Measurements from ENCODE around the gene BTF3L4.
"Not testable (repeated sequence)": the region's sequence is repeated elsewhere in the genome, so short reads cannot be mapped to it uniquely, and the experiment has no call there.

Gene BTF3L4

GRCh38 chr1:52056163-52056936, at the start of gene BTF3L4:
Gene BTF3L4 (plus strand): TSS chr1:52056295. CDS start chr1:52059848, 3,553 bp downstream.
- DNase-seq (ENCODE audit: low read depth): peak; percentile 91

GRCh38 chr1:52007215-52008002, 48.7 kb upstream of the BTF3L4 start:
- no peak for DNase-seq (ENCODE audit: low read depth)

GRCh38 chr1:52008071-52008809, 47.9 kb upstream of the BTF3L4 start:
- DNase-seq (ENCODE audit: low read depth): no peak

- DNase-seq (ENCODE audit: low read depth): no peak
These were observed 34.0 kb upstream of the BTF3L4 start for GRCh38 chr1:52022133-52022532.

- no peak for DNase-seq (ENCODE audit: low read depth)
These were observed 29.8 kb upstream of the BTF3L4 start for GRCh38 chr1:52026278-52026677.

DNA sequence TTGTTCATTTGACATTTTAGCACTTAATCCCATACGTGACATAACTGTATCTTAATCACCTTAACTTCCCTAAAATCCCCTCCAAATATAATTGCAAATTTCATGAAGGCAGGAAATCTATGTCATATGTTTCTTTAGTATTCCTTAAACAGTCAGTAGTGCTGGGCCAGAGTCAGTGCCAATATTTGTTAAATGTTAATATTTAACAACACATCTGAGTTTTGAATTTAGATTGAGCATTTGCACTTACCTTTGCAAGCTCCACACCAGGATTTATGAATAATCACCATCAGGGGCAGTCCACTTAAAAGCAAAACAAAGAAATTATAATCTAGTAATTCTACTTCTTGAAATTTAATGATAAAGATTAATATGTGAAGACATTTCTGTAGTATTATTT, 27.8 kb upstream of the BTF3L4 start:
- no peak for DNase-seq (ENCODE audit: low read depth)

DNA sequence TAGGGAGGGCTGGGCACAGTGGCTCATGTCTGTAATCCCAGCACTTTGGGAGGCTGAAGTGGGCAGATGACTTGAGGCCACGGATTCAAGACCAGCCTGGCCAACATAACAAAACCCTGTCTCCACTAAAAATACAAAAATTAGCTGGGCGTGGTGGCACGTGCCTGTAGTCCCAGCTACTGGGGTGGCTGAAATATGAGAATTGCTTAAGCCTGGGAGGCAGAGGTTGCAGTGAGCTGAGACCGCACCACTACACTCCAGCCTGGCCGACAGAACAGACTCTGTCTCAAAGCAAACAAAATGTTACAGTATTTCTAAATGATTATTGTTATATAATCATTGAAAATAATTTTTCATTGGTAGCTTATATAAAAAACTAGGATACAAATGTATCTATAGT, 27.3 kb upstream of the BTF3L4 start:
- DNase-seq (ENCODE audit: low read depth): not testable (repeated sequence)

GRCh38 chr1:52032124-52032784, 23.8 kb upstream of the BTF3L4 start:
- DNase-seq (ENCODE audit: low read depth): no peak

- peak; percentile 47 for DNase-seq (ENCODE audit: low read depth)
These were observed 23.3 kb upstream of the BTF3L4 start for GRCh38 chr1:52032785-52033131.

GRCh38 chr1:52033190-52034049, 22.7 kb upstream of the BTF3L4 start, which contains the start of gene KTI12:
Gene KTI12 (minus strand): TSS chr1:52033810. CDS start chr1:52033761, 49 bp downstream.
- peak; percentile 93 for DNase-seq (ENCODE audit: low read depth)

GRCh38 chr1:52034050-52034384, 22.1 kb upstream of the BTF3L4 start:
- DNase-seq (ENCODE audit: low read depth): no peak

- DNase-seq (ENCODE audit: low read depth): peak; percentile 88
These were observed 18.7 kb upstream of the BTF3L4 start for GRCh38 chr1:52037402-52037814.

DNA sequence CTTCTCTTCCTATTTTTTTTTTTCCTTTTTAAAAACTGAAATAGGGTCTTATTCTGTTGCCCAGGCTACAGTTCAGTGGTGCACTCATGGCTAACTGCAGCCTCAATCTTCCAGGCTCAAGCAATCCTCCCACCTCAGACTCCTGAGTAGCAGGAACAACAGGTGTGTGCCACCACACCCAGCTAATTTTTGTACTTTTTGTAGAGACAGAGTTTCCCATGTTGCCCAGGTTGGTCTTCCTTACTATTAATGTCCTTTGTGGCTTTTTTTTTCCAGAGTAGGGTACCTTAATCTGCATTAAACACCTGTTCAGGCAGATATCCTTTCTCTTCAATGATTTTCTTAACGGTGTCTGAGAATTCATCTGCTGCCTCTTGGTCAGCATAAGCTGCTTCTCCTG, 18.2 kb upstream of the BTF3L4 start:
- no peak for DNase-seq (ENCODE audit: low read depth)

DNA sequence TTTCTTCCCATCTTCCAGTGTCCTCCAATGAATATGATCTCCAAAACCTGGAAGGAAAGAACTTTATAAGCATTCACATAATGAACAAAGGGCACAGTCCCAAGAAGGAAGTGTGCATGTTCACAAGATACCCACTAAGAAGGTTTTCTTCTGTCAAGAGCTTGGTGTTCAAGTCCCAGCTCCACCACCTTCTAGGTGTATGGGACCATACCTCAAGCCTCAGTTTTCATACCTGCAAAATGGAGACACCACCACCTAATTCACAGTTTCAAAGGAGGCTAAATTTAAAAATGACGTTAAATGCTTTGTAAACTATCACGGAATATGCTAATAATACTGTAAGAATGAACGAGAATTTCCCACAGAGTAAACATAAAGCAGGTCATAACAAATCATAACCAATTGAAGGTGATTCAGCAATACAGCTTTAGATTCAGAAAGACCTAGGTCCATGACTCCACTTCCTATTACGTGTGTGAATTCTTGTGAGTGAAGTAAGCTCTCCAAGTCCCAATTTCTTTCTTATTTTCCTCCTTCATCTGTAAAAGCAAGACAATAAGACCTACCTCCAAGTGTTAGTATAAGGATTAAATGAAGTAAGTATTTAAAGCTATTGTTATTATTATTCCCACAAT, 14.4 kb upstream of the BTF3L4 start:
- DNase-seq (ENCODE audit: low read depth): no peak

DNA sequence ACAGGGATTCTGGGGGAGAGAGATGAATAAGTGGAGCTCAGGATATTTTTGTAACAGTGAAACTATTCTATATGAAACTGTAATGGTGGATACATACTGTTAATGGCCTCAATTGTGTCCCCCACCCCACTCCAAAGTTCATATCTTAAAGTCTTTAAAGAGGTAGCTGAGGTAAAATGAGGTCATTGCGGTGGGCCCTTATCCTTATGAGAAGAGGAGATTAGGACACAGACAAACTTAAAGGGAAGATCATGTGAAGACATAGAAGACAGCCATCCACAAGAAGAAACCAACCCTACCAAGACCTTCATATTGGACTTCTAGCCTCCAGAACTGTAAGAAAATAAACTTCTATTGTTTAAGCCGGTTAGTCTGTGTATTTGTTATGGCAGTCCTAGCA, 10.9 kb upstream of the BTF3L4 start:
- DNase-seq (ENCODE audit: low read depth): no peak

DNA sequence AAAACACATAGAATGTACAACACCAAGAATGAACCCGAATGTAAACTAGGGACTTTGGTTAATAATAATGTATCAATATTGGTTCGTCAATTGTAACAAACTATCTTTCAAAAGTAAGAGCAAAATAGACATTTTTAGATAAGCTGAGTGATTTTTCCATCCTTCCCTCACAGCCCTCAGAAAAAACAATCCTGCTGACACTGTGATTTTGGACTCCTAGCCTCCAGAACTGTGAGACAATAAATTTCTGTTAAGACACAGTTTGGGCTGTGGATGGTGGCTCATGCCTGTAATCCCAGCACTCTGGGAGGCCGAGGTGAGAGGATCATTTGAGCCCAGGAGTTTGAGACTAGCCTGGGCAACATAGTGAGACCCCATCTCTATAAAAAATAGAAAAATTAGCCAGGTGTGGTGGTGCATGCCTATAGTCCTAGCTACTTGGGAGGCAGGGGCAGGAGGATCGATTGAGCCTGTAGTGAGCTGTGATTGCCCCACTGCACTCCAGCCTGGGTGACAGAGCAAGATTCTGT, 10.4 kb upstream of the BTF3L4 start:
- not testable (repeated sequence) for DNase-seq (ENCODE audit: low read depth)

DNA sequence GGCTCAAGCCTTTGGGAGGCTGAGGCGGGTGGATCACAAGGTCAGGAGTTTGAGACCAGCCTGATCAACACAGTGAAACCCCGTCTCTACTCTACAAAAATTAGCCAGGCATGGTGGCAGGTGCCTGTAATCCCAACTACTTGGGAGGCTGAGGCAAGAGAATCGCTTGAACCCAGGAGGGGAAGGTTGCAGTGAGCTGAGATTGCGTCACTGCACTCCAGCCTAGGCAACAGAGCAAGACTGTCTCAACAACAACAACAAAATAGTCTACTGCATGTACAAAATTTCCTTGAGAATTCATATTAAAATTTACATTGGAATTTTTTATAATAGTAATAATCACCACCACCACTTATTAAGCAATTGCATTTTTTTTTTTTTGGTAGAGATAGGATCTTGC, 6.8 kb upstream of the BTF3L4 start:
- DNase-seq (ENCODE audit: low read depth): not testable (repeated sequence)

- DNase-seq (ENCODE audit: low read depth): no peak
These were observed 2.2 kb upstream of the BTF3L4 start for GRCh38 chr1:52053862-52054261.

GRCh38 chr1:52054496-52055065, 1.5 kb upstream of the BTF3L4 start:
- no peak for DNase-seq (ENCODE audit: low read depth)
